GM10847 (cell line): ENCODE results near the gene ATP5ME.

Source experiments
- POLR2A ChIP-seq: IDR thresholded peaks from 2 replicates; pipeline ENCODE4 v1.6.1; 2011; ENCODE audit not compliant: insufficient read length; ENCODE audit errors: extremely low read depth

ATP5ME gene, protein sequence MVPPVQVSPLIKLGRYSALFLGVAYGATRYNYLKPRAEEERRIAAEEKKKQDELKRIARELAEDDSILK

DNA sequence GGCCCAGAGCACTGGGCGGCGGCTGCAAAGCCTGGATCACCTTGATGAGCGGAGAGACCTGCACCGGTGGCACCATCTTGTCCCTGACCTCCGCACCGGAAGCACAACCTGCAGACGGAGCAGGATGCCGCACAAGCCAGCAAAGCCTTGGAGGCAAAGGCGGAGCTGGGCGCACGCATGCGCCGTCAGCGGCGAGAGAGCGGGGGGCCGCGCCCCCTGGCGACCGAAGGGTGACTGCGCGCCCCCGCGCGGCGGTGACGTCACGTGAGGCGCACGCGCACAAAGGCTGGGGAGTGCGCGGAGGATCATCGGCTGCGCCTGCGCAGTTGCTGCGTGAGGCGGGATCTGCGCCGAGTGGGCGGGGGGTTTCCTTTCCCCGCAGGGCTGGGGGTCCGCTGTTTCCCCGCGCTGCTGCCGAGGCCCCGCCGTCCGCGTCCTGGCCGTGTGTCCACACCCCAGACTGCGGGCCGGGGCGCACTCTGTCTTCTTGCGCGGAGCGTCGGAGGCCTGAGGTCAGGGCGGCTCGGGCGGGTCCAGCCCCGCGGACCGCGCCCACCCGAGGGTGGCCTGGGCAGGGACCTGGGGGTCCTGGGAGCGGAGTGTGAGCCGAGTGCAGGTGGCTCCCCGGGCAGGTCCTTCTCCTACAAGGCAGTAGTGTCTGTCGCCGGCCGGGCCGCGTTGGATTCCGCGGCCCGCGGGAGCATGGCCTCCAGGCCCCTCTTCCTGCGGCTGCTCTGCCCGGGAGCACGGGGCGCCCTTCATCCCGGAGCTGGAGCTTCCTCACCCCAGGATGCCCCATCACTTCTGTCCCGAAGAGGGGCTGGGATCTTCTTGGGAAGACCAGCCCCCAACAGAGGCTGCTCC is at the start of gene ATP5ME, which contains the start of gene MYL5:
ATP5ME (minus strand) TSS at position 105 of the 864 bp plus-strand sequence; CDS start at position 76, 29 bp downstream.
MYL5 (plus strand) TSS at position 371 of the 864 bp plus-strand sequence. CDS start 3,485 bp downstream, outside the sequence.
- peak; percentile 67 for TF ChIP-seq POLR2A

DNA sequence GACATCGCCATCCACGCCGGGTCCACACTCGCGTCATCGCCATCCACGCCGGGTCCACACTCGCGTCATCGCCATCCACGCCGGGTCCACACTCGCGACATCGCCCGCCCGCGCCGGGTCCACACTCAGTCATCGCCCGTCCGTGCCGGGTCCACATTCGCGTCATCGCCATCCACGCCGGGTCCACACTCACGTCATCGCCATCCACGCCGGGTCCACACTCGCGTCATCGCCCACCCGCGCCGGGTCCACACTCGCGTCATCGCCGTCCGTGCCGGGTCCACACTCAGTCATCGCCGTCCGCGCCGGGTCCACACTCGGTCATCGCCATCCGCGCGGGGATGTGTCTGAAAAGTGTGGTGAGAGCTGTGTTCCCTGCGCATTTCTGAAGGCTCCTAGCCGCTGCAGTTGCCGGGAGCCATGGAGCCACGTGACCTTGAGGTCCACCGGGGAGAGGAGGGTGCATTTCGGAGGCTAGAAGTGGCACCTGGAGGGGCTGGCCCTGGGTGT is 48.8 kb upstream of the ATP5ME start:
- TF ChIP-seq POLR2A = no peak

DNA sequence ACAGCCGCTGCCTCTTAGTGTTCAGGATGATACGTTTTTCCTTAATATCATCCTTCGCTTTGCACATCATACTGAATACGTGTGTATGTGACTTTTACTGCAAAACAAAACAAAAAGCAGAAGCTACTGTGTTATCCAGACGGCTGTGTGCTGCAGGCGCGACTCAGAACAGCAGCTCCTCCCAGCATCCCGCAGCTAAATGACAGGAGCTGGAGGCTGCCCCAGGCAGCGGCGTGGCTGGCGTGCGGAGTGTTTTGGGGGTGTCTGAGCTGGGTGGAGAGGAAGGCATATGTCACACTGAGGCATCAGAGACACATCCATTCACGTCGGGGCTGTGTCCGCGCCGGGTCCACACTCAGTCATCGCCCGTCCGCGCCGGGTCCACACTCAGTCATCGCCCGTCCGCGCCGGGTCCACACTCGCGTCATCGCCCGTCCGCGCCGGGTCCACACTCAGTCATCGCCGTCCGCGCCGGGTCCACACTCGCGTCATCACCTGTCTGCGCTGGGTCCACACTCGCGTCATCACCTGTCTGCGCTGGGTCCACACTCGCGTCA is 48.2 kb upstream of the ATP5ME start:
- no peak for TF ChIP-seq POLR2A

DNA sequence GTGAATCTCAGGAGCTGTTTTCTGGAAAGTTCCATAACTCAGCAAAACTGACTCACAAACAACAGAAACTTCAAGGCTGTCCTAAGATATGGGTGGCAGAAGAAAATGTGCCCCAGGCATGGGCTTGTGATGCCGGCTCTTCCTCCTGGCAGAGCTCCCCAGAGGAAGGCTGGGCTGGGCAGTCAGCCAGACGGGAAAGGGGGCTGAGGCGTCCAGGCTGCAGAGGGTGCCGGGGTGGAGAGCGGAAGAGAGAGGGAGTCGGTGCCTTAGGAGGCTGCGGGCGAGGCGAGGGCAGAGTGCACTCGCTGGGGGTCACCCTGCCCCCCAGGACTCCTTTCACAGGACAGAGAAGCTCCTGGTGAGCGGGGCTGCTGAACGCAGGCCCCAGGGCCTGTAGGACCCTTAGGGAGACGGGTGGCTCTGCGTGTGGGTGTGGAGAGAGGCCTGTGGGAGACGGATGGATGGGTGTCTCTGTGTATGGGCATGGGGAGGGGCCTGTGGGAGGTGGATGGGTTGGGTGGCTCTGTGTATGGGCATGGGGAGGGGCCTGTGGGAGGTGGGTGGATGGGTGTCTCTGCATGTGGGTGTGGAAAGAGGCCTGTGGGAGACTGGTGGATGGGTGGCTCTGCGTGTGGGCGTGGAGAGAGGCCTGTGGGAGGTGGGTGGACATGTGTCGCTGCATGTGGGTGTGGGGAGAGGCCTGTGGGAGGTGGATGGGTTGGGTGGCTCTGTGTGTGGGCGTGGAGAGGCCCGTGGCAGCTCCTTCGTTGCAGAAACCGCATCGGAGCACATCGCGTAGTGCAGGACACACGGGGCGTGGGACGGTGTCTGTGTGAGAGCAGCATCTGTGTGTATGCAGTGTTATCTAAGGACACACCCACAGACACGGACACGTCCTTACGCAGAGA is 47.4 kb upstream of the ATP5ME start:
- no peak for TF ChIP-seq POLR2A

DNA sequence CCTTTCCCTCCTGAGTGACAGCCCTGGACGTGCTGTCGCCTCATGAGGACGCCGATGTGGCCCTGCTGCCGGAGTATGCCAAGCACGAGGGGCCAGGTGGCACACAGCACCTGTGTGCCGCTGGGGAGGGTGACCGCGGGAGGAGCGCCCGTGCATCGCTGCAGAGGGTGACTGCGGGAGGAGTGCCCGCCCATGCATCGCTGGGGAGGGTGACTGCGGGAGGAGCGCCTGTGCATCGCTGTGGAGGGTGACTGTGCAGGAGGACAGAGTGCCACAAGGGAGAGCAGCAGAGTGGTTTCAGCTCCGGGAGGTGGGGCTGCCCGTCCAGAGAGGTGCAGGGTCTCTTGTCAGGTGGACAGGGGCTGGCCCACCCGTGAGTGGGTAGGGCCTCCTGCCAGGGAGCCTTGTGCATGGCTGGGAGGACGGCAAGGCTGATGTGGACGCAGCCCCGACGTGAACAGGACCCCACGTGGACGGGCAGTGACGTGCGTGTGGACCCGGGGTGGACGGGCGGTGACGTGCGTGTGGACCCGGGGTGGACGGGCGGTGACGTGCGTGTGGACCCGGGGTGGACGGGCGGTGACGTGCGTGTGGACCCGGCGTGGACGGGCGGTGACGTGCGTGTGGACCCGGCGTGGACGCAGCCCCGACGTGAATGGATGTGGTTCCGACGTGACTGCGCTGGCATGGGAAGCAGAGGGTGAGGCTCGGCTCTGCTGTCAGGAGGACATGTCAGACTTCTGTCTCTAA is 46.2 kb upstream of the ATP5ME start:
- TF ChIP-seq POLR2A = no peak

DNA sequence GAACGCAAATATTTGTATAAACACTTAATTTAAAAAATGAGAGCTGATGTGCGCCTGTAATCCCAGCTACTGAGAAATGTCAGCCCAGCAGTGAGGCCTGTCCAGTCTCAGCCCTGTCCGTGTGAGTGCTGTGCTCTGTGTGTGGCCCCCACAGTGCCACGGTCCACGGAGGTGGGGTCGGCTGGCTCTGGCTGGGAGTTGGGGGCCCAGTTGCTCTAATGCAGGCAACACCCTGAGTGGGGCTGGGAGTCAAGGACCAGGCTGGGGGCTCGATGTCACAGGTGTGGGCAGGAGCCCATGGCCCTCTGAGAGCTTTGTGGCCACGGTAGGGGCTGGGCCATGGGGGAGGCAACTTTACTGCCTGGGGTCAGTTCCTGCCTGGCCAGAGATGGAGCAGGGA is 44.4 kb upstream of the ATP5ME start:
- no peak for TF ChIP-seq POLR2A

DNA sequence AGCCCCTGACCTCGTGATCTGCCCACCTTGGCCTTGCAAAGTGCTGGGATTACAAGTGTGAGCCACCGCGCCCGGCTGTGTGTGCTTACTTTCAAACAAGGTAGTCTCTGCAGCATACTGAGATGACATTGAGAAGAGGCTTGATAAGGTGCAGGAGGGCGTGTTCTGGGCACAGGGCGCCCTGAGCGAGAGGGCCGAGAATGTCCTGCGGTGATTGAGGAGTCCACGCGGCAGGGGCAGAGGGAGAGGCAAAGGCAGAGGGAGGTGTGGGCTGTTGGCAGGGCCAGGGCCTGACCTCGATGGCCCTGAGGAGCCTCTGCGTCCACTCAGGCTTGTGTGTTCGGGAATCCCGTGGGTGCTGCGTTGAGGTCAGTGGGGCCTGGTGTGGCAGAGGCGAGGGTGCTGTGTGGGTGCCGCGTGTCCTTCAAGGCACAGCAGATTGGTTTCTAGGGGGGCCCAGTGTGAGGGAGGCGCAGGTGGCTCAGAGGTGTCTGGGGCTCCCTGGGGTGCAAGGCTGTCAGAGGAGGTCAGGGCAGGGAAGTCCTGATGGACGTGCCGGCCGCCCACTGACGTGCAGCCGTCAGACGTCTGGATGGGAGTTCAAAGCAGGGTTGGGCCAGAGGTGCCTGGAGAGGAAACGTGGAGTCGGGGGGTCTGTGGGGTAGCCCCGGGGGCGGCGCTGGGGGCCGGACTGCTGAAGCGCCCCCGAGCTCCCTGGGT is 43.7 kb upstream of the ATP5ME start:
- TF ChIP-seq POLR2A = no peak

DNA sequence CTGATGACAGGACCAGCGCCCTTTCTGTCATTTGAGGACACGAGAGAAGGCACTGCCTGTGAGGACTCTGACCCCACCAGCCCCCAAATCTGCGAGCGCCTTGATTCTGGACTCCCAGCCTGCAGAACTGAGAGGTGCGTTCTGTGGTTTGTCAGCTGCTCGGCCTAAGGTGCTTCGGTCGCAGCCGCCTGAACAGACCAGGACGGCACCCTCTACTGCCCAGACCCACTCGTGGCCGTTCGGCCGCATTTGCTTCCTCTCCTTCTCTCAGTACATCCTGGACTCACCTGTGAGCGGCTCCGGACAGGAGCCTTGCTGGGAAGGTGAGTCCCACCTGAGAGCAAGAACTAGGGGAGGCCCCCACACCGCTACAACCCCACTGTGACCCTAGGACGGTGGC is 40.0 kb upstream of the ATP5ME start:
- no peak for TF ChIP-seq POLR2A

DNA sequence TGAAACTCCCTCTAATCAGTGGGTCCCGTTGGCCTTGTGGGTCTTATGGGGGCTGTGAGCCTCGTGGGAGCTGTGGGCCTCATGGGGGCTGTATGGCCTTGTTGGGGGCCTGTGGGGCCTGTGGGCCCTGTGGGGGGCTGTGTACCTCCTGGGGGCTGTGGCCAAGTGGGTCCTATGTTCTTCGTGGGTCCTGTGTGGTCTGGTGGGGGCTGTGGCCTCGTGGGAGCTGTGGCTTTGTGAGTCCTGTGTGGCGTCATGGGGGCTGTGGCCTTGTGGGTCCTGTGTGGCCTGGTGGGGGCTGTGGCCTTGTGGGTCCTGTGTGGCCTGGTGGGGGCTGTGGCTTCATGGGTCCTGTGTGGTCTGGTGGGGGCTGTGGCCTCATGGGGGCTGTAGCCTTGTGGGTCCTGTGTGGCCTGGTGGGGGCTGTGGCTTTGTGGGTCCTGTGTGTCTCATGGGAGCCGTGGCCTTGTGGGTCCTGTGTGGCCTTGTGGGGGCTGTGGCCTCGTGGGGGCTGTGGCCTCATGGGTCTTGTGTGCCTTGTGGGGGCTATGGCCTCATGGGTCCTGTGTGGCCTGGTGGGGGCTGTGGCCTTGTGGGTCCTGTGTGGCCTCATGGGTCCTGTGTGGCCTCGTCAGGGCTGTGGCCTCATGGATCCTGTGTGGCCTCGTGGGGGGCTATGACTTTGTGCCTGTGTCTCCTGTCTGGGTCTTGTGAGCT is 39.0 kb upstream of the ATP5ME start:
- no peak for TF ChIP-seq POLR2A

DNA sequence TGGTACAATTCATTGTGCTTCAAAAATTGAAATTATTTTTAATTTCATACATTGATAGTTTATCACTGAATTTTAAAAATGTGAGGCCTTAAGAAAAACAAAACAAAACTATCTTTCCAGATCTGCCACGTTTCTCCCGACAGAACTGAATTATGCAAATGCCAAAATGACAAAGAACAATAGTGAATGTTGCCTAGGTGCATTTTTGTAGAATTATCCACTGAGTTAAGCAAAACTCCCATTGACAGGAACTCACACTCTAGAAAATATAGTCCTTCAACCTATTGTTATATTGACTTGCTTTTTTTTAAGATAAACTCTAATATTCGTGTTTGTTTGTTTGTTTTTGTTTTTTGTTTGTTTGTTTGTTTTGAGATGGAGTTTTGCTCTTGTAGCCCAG is 38.0 kb upstream of the ATP5ME start:
- TF ChIP-seq POLR2A = no peak

DNA sequence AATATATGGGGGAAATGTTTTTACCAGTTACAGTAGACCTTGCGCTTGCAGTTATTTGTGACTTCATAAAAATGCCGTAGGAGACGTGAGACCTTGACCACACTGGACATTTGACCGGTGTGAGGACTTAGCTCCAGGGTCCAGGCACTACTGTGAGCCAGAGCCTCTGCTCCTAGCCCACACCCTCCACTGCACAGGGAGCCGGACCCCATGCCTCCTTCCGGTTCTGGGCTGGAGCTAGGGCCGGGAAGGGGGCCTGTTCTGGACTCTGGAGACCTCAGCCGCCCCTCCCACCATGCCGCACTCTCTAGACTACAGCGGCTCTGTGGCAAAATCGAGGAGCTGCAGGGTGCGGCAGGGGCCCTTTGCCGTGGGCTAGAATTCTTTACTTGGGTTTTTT is 36.8 kb upstream of the ATP5ME start:
- TF ChIP-seq POLR2A = no peak

DNA sequence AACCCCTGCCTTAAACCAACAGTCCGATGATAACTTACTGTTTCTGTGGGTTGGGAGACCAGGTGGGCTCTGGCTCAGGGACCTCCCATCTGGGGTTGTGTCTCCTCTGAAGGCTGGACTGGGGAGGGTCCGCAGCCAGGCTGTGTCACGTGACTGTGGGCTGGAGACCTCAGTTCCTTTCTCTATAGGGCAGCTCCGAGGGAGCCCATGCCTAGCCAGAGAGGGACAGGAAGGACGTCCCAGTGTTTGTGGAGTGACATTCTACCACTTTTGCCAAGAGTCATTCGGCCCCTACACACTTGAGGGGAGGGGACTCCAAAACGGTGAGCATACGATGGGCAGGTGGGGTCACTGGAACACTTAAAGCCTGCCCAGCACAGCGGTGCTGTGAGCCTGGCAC is 36.0 kb upstream of the ATP5ME start:
- no peak for TF ChIP-seq POLR2A

DNA sequence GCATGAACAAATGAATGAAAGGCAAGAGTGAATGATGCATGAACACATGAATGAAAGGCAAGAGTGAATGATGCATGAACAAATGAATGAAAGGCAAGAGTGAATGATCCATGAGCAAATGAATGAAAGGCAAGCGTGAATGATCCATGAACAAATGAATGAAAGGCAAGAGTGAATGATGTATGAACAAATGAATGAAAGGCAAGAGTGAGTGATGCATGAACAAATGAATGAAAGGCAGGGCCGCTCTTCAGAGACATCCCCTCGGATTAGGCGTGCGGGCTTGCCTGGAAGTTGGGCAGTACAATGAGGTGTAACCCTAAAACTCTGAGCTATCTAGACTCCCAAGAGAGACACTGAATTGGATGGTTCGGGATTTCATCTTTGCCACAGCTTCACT is 35.3 kb upstream of the ATP5ME start:
- no peak for TF ChIP-seq POLR2A
